ENCODE measurements around the gene PARP11.

PARP11 gene

GRCh38 chr12:3768911-3769447 is 104.2 kb downstream of the PARP11 start:
- DNase-seq (ENCODE audit: low read depth) = no peak
- H3K4me3 ChIP-seq (replicated peaks; ENCODE audit: low read depth, low read length) = no peak overlapping the region
- TF ChIP-seq, protein P1, sequence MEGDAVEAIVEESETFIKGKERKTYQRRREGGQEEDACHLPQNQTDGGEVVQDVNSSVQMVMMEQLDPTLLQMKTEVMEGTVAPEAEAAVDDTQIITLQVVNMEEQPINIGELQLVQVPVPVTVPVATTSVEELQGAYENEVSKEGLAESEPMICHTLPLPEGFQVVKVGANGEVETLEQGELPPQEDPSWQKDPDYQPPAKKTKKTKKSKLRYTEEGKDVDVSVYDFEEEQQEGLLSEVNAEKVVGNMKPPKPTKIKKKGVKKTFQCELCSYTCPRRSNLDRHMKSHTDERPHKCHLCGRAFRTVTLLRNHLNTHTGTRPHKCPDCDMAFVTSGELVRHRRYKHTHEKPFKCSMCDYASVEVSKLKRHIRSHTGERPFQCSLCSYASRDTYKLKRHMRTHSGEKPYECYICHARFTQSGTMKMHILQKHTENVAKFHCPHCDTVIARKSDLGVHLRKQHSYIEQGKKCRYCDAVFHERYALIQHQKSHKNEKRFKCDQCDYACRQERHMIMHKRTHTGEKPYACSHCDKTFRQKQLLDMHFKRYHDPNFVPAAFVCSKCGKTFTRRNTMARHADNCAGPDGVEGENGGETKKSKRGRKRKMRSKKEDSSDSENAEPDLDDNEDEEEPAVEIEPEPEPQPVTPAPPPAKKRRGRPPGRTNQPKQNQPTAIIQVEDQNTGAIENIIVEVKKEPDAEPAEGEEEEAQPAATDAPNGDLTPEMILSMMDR (IDR thresholded peaks at IDR 0.05; ENCODE audit: low read length, missing control alignments) = no peak

DNA sequence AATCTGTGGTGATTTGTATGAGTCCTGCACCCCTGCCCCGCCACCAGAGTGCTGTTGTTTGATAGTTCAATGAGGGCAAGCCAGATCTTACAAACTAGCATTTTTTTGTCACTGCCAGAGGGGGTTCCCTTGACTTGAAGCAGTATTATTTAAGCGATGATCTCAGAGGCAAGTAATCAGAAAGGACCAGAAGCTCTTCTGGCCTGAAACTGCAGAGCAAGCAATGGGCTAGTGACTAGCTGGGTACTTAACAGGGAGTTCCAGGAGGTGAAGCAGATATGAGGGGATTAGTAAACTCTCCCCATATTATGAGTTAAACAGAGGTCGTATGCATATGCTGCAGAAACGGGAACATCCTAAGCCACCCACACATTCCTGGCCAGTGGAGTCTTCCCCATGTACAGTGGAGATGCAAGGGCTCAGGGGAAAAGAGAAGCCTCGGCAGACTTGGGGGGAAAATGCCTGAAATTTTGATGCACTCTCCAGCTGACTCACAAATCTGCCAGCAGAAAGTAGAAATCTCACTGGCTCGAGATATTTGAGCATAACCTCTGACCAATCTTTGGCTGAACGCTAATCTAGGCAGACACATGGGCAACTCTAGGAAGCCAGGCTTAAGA is 112.0 kb downstream of the PARP11 start:
- no peak overlapping the region for H3K4me3 ChIP-seq (replicated peaks; ENCODE audit: low read depth, low read length)
- TF ChIP-seq, protein P1 (IDR thresholded peaks at IDR 0.05; ENCODE audit: low read length, missing control alignments) = no peak
- DNase-seq (ENCODE audit: low read depth) = no peak

DNA sequence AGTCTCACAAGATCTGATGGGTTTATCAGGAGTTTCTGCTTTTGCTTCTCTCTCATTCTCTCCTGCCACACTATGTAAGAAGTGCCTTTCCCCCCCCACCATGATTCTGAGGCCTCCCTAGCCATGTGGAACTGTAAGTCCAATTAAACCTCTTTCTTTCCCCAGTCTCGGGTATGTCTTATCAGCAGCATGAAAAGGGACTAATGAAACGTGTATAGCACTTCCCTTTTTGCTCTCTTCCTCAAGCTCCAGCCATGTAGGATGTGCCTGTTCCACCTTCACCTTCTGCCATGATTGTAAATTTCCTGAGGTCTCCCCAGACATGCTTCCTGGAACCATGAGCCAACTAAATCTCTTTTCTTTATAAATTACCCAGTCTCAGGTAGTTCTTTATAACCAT is 113.3 kb downstream of the PARP11 start:
- DNase-seq (ENCODE audit: low read depth) = no peak
- TF ChIP-seq, protein P1 (IDR thresholded peaks at IDR 0.05; ENCODE audit: low read length, missing control alignments) = no peak

More for the DNA sequence above, 113.3 kb downstream of the PARP11 start:
- no peak overlapping the region for H3K4me3 ChIP-seq (replicated peaks; ENCODE audit: low read depth, low read length)

Measured in fibroblast of pulmonary artery (primary cell).